H1 (cell line): Measurements from ENCODE around the gene ZNF470. TPM values are rescaled to one million over a fixed set of nuclear protein-coding genes. Genes with fewer than 3 reads are reported as not detected.

ENCODE experiments used
- KDM5A ChIP-seq: fragments of 200-600 bp; IDR thresholded peaks from 2 replicates; pipeline ENCODE4 v1.7.1; 2012; ENCODE audit warnings: mild to moderate bottlenecking, low read length, inconsistent platforms, mixed read lengths
- polyA plus RNA-seq, 7 experiments: library from polyadenylated mRNA; depleted of rRNA in 3 of 7; stranded (reverse) in 5 of 7; unstranded in 2 of 7; fragments of >200 nt in 5 of 7; fragments of 200-250 nt in 2 of 7; gene quantifications; 1 replicate in 5 of 7; 2 replicates in 1 of 7; 4 replicates in 1 of 7; pipeline versions ENCODE4 v1.2.1 to v1.2.3, GENCODE V29; 2011 to 2013; ENCODE audit warnings: missing spikeins in 2 of 7, mixed read lengths in 2 of 7
- total RNA-seq: library from RNA; stranded (reverse); fragmentation: NEBNext Ultra II Directional; extraction: Animal tissue kit (Norgen Biotek cat#: 25700); gene quantifications from 2 replicates; pipeline ENCODE4 v1.2.1, GENCODE V29; 2021

Gene ZNF470
- total and polyA plus RNA-seq, 2 of the 8 experiments (the other 6 are each of a cell fraction or from before 2014, with no cell fraction given), result 2.0 to 8.8 TPM

- no peak for TF ChIP-seq KDM5A
These were observed 51.9 kb downstream of the ZNF470 start (continued) for GRCh38 chr19:56619121-56619520.
